ENCODE results near the gene KAZN. TPM values are rescaled to one million over a fixed set of nuclear protein-coding genes. Genes with fewer than 3 reads are reported as not detected.

Gene KAZN
- total RNA-seq, 1 donor from 2014 or later: 7.9 TPM

- peaks cover 4% of the 10 kb centered on the region for H3K27me3 Mint-ChIP-seq (ENCODE audit: unreplicated experiment)
- no peak overlapping the region for H3K4me3 Mint-ChIP-seq (ENCODE audit: unreplicated experiment)
- DNase-seq: no peak
- no peaks in the 10 kb centered on the region for H3K9me3 Mint-ChIP-seq (ENCODE audit: unreplicated experiment)
- no peak for TF ChIP-seq CTCF (IDR thresholded peaks at IDR 0.05; ENCODE audit: partially characterized antibody, unreplicated experiment)
- H3K27ac Mint-ChIP-seq (ENCODE audit: unreplicated experiment): no peak overlapping the region
- H3K36me3 Mint-ChIP-seq (ENCODE audit: unreplicated experiment): no peaks in the 10 kb centered on the region
- H3K4me1 Mint-ChIP-seq (ENCODE audit: low read depth, unreplicated experiment): peaks cover 8% of the 10 kb centered on the region
Measured at GRCh38 chr1:14553711-14554110, 44.8 kb upstream of the KAZN start.

- Mint-ChIP-seq H3K9me3 (ENCODE audit: unreplicated experiment) (no peaks in the 10 kb centered on the region), H3K4me3 (ENCODE audit: unreplicated experiment) (no peak overlapping the region)
- no peak for TF ChIP-seq CTCF (IDR thresholded peaks at IDR 0.05; ENCODE audit: partially characterized antibody, unreplicated experiment)
Measured at GRCh38 chr1:14555091-14555490, 43.4 kb upstream of the KAZN start.

GRCh38 chr1:14561014-14561693 lies 37.3 kb upstream of the KAZN start:
- no peak for DNase-seq
- Mint-ChIP-seq H3K27ac (ENCODE audit: unreplicated experiment) (no peak overlapping the region), H3K27me3 (ENCODE audit: unreplicated experiment) (peaks cover 3% of the 10 kb centered on the region), H3K4me3 (ENCODE audit: unreplicated experiment) (no peak overlapping the region), H3K36me3 (ENCODE audit: unreplicated experiment) (no peaks in the 10 kb centered on the region), H3K4me1 (ENCODE audit: low read depth, unreplicated experiment) (no peaks in the 10 kb centered on the region), H3K9me3 (ENCODE audit: unreplicated experiment) (peaks cover 7% of the 10 kb centered on the region)
- TF ChIP-seq CTCF (IDR thresholded peaks at IDR 0.05; ENCODE audit: partially characterized antibody, unreplicated experiment): no peak

More at GRCh38 chr1:14555091-14555490, 43.4 kb upstream of the KAZN start:
- DNase-seq: no peak
- Mint-ChIP-seq H3K36me3 (ENCODE audit: unreplicated experiment) (no peaks in the 10 kb centered on the region), H3K27ac (ENCODE audit: unreplicated experiment) (no peak overlapping the region), H3K27me3 (ENCODE audit: unreplicated experiment) (peaks cover 4% of the 10 kb centered on the region), H3K4me1 (ENCODE audit: low read depth, unreplicated experiment) (peaks cover 8% of the 10 kb centered on the region)

DNA sequence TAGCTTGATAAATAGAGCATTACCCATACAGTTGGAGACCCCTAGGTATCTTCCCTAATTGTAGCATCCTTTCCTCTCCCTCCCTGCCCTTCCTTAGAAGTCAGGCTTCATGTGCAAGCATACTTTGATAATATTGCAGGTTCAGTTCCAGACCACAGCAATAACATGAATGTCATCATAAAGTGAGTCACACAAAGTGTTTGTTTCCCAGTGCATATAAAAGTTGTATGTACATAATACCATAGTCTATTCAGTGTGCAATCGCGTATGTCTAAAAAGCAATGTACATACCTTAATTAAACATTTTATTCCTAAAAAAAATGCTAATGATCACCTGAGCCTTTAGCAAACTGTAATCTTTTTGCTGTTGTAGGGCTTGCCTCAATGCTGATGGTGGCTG lies 33.4 kb upstream of the KAZN start:
- no peak overlapping the region for H3K4me3 Mint-ChIP-seq (ENCODE audit: unreplicated experiment)
- no peak overlapping the region for H3K27ac Mint-ChIP-seq (ENCODE audit: unreplicated experiment)
- peaks cover 10% of the 10 kb centered on the region for H3K9me3 Mint-ChIP-seq (ENCODE audit: unreplicated experiment)
- H3K27me3 Mint-ChIP-seq (ENCODE audit: unreplicated experiment): peaks cover 3% of the 10 kb centered on the region
- no peak for TF ChIP-seq CTCF (IDR thresholded peaks at IDR 0.05; ENCODE audit: partially characterized antibody, unreplicated experiment)
- no peaks in the 10 kb centered on the region for H3K4me1 Mint-ChIP-seq (ENCODE audit: low read depth, unreplicated experiment)
- DNase-seq: no peak
- H3K36me3 Mint-ChIP-seq (ENCODE audit: unreplicated experiment): peaks cover 19% of the 10 kb centered on the region

DNA sequence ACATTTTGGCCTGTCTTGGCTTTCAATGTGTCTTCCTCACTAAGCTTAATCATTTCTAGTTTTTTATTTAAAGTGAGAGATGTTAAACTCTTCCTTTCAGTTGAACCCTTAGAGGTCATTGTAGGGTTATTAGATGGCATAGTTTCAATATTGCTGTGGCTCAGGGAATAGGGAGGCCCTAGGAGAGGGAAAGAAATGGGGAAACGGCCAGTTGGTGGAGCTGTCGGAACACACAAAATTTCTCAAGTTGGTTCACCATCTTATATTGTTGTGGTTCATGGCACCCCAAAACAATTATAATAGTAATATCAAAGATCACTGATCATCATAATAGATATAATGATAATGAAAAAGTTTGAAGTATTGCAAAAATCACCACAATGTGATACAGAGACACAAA lies 31.4 kb upstream of the KAZN start:
- no peak overlapping the region for H3K4me3 Mint-ChIP-seq (ENCODE audit: unreplicated experiment)
- no peaks in the 10 kb centered on the region for H3K4me1 Mint-ChIP-seq (ENCODE audit: low read depth, unreplicated experiment)
- DNase-seq: no peak
- peaks cover 8% of the 10 kb centered on the region for H3K27me3 Mint-ChIP-seq (ENCODE audit: unreplicated experiment)
- peaks cover 7% of the 10 kb centered on the region for H3K9me3 Mint-ChIP-seq (ENCODE audit: unreplicated experiment)
- TF ChIP-seq CTCF (IDR thresholded peaks at IDR 0.05; ENCODE audit: partially characterized antibody, unreplicated experiment): no peak
- no peak overlapping the region for H3K27ac Mint-ChIP-seq (ENCODE audit: unreplicated experiment)
- H3K36me3 Mint-ChIP-seq (ENCODE audit: unreplicated experiment): peaks cover 22% of the 10 kb centered on the region
